ENCODE results near the gene ING3.

Gene ING3

GRCh38 chr7:120950539-120951308 is at the start of gene ING3:
ING3 (plus strand) TSS chr7:120950777; CDS start chr7:120950897, 120 bp downstream.
- DNase-seq: peak; percentile 98

- DNase-seq: no peak
Measured at GRCh38 chr7:120915314-120916105, 35.1 kb upstream of the ING3 start.

GRCh38 chr7:120916121-120916520 is 34.5 kb upstream of the ING3 start:
- no peak for DNase-seq

- no peak for DNase-seq
Measured at GRCh38 chr7:120916538-120916937, 34.0 kb upstream of the ING3 start.

GRCh38 chr7:120919466-120919865 is 31.1 kb upstream of the ING3 start:
- DNase-seq: no peak

- DNase-seq: no peak
Measured at GRCh38 chr7:120920034-120920433, 30.5 kb upstream of the ING3 start.

- no peak for DNase-seq
Measured at GRCh38 chr7:120920591-120921274, 29.8 kb upstream of the ING3 start.

- DNase-seq: no peak
Measured at GRCh38 chr7:120924837-120925236, 25.7 kb upstream of the ING3 start.

GRCh38 chr7:120925392-120925791 is 25.2 kb upstream of the ING3 start:
- no peak for DNase-seq

- DNase-seq: no peak
Measured at GRCh38 chr7:120926943-120927346, 23.6 kb upstream of the ING3 start.

- DNase-seq: no peak
Measured at GRCh38 chr7:120927454-120928103, 23.0 kb upstream of the ING3 start.

- no peak for DNase-seq
Measured at GRCh38 chr7:120931243-120931642, 19.3 kb upstream of the ING3 start.

GRCh38 chr7:120933475-120933874 is 17.1 kb upstream of the ING3 start:
- no peak for DNase-seq

- DNase-seq: no peak
Measured at GRCh38 chr7:120939345-120939744, 11.2 kb upstream of the ING3 start.

GRCh38 chr7:120941064-120941463 is 9.5 kb upstream of the ING3 start:
- no peak for DNase-seq

- DNase-seq: no peak
Measured at GRCh38 chr7:120941856-120942255, 8.7 kb upstream of the ING3 start.

- DNase-seq: no peak
Measured at GRCh38 chr7:120942861-120943260, 7.7 kb upstream of the ING3 start.

- no peak for DNase-seq
Measured at GRCh38 chr7:120944826-120945562, 5.6 kb upstream of the ING3 start.

- no peak for DNase-seq
Measured at GRCh38 chr7:120947980-120948379, 2.6 kb upstream of the ING3 start.

GRCh38 chr7:120949393-120949911 is 1.1 kb upstream of the ING3 start:
- DNase-seq: no peak

- no peak for DNase-seq
Measured at GRCh38 chr7:120949998-120950538, 509 bp upstream of the ING3 start.

- DNase-seq: no peak
Measured at GRCh38 chr7:120951309-120951699, 727 bp downstream of the ING3 start.

Measured in CD4-positive, alpha-beta T cell treated with Interferon gamma for 1 hour (primary cell).